HAP-1 (cell line): ENCODE measurements around the gene HADHA.
A peak's percentile ranks its signal among the peaks of the same experiment; 100 is the strongest.

Experiments used
- DNase-seq, 2 experiments: peaks; one replicate each; pipeline ENCODE4 v3.0.0-alpha.2; 2016 to 2020; ENCODE audit warnings: low spot score in 2 of 2
- H3K27me3 ChIP-seq: fragments of 250-450 bp; sonication (Bioruptor Pico); 2 replicates; pipeline ENCODE4 v1.5.1; 2020; ENCODE audit warnings: low read depth, mild to moderate bottlenecking, moderate library complexity
- H3K36me3 ChIP-seq: fragments of 250-450 bp; sonication (Bioruptor Pico); replicated peaks from 2 replicates; pipeline ENCODE4 v1.5.1; 2020; ENCODE audit warnings: mild to moderate bottlenecking
- H3K4me1 ChIP-seq: fragments of 250-450 bp; sonication (Bioruptor Pico); 2 replicates; pipeline ENCODE4 v1.5.1; 2020; ENCODE audit warnings: mild to moderate bottlenecking
- H3K4me3 ChIP-seq: fragments of 250-450 bp; sonication (Bioruptor Pico); 2 replicates; pipeline ENCODE4 v1.5.1; 2020; ENCODE audit warnings: mild to moderate bottlenecking, moderate library complexity
- H3K9me3 ChIP-seq: fragments of 250-450 bp; sonication (Bioruptor Pico); 2 replicates; pipeline ENCODE4 v1.5.1; 2020; ENCODE audit warnings: mild to moderate bottlenecking, moderate library complexity
- in situ Hi-C: fragments of 300-500 bp; cut with MboI; formaldehyde crosslinking; loops from 3 replicates; pipeline ENCODE4 v1.14.3; 2020; ENCODE audit warnings: low sequenced_read_pairs, inconsistent platforms, mixed read lengths

Gene HADHA

GRCh38 chr2:26182887-26183630 is 61.4 kb downstream of the HADHA start:
- DNase-seq = no peak
- H3K4me1 ChIP-seq = peaks cover 6% of the 10 kb centered on the region
- no peaks in the 10 kb centered on the region for H3K27me3 ChIP-seq
- peaks cover 8% of the 10 kb centered on the region for H3K36me3 ChIP-seq
- no peaks in the 10 kb centered on the region for H3K9me3 ChIP-seq
- in situ Hi-C loops = no loop called here
- no peak overlapping the region for H3K4me3 ChIP-seq

- Histone ChIP-seq H3K4me3 (no peak overlapping the region), H3K36me3 (peaks cover 8% of the 10 kb centered on the region), H3K27me3 (no peaks in the 10 kb centered on the region), H3K9me3 (no peaks in the 10 kb centered on the region), H3K4me1 (peaks cover 6% of the 10 kb centered on the region)
- in situ Hi-C loops = no loop called here
- no peak for DNase-seq
Observed at GRCh38 chr2:26182441-26182840, 62.0 kb downstream of the HADHA start.

GRCh38 chr2:26179446-26179913 is 65.0 kb downstream of the HADHA start:
- Histone ChIP-seq H3K36me3 (peaks cover 8% of the 10 kb centered on the region), H3K27me3 (no peaks in the 10 kb centered on the region), H3K4me3 (no peak overlapping the region), H3K4me1 (peaks cover 2% of the 10 kb centered on the region; the same call in 1 of the 2 replicates), H3K9me3 (no peaks in the 10 kb centered on the region)
- in situ Hi-C loops = no loop called here
- no peak for DNase-seq

GRCh38 chr2:26178746-26179436 is 65.5 kb downstream of the HADHA start:
- no peak for DNase-seq
- in situ Hi-C loops = no loop called here
- Histone ChIP-seq H3K4me3 (no peak overlapping the region), H3K9me3 (no peaks in the 10 kb centered on the region), H3K4me1 (no peaks in the 10 kb centered on the region; the same call in 1 of the 2 replicates), H3K36me3 (peaks cover 8% of the 10 kb centered on the region), H3K27me3 (no peaks in the 10 kb centered on the region)

GRCh38 chr2:26178246-26178645 is 66.2 kb downstream of the HADHA start:
- no peak for DNase-seq
- H3K4me3 ChIP-seq = no peak overlapping the region
- in situ Hi-C loops = no loop called here
- no peaks in the 10 kb centered on the region for H3K27me3 ChIP-seq
- no peaks in the 10 kb centered on the region; the same call in 1 of the 2 replicates for H3K4me1 ChIP-seq
- H3K36me3 ChIP-seq = peaks cover 8% of the 10 kb centered on the region
- no peaks in the 10 kb centered on the region for H3K9me3 ChIP-seq

GRCh38 chr2:26177122-26177521 is 67.3 kb downstream of the HADHA start:
- Histone ChIP-seq H3K27me3 (no peaks in the 10 kb centered on the region), H3K4me3 (no peak overlapping the region)

GRCh38 chr2:26176279-26176615 is 68.2 kb downstream of the HADHA start:
- in situ Hi-C loops = no loop called here
- peaks cover 8% of the 10 kb centered on the region for H3K36me3 ChIP-seq
- H3K4me1 ChIP-seq = no peaks in the 10 kb centered on the region; the same call in 1 of the 2 replicates
- no peak overlapping the region for H3K4me3 ChIP-seq
- no peaks in the 10 kb centered on the region for H3K9me3 ChIP-seq
- H3K27me3 ChIP-seq = no peaks in the 10 kb centered on the region
- peak in 1 of 2 experiments; percentile 4 for DNase-seq

More at GRCh38 chr2:26177122-26177521, 67.3 kb downstream of the HADHA start:
- Histone ChIP-seq H3K9me3 (no peaks in the 10 kb centered on the region), H3K36me3 (peaks cover 8% of the 10 kb centered on the region), H3K4me1 (no peaks in the 10 kb centered on the region; the same call in 1 of the 2 replicates)
- DNase-seq = peak in 1 of 2 experiments; percentile 4
- in situ Hi-C loops = no loop called here

- peak in 1 of 2 experiments; percentile 6 for DNase-seq
- no peaks in the 10 kb centered on the region; the same call in 1 of the 2 replicates for H3K4me1 ChIP-seq
- H3K9me3 ChIP-seq = no peaks in the 10 kb centered on the region
- in situ Hi-C loops = no loop called here
- no peaks in the 10 kb centered on the region for H3K27me3 ChIP-seq
- no peak overlapping the region for H3K4me3 ChIP-seq
- peaks cover 8% of the 10 kb centered on the region for H3K36me3 ChIP-seq
Observed at GRCh38 chr2:26175466-26176278, 68.8 kb downstream of the HADHA start.

- Histone ChIP-seq H3K27me3 (no peaks in the 10 kb centered on the region), H3K4me1 (no peaks in the 10 kb centered on the region; the same call in 1 of the 2 replicates), H3K36me3 (peaks cover 8% of the 10 kb centered on the region), H3K9me3 (no peaks in the 10 kb centered on the region), H3K4me3 (peak overlapping the region; percentile 60)
- in situ Hi-C loops = no loop called here
- DNase-seq = peak in 1 of 2 experiments; percentile 8
Observed at GRCh38 chr2:26174691-26175465, 69.6 kb downstream of the HADHA start.

GRCh38 chr2:26173776-26174482 is 70.5 kb downstream of the HADHA start:
- peak in 1 of 2 experiments; percentile 22 for DNase-seq
- H3K4me1 ChIP-seq = no peaks in the 10 kb centered on the region; the same call in 1 of the 2 replicates
- in situ Hi-C loops = no loop called here
- peak overlapping the region; percentile 60 for H3K4me3 ChIP-seq
- H3K9me3 ChIP-seq = no peaks in the 10 kb centered on the region
- peaks cover 8% of the 10 kb centered on the region for H3K36me3 ChIP-seq
- no peaks in the 10 kb centered on the region for H3K27me3 ChIP-seq

- Histone ChIP-seq H3K36me3 (peaks cover 6% of the 10 kb centered on the region), H3K27me3 (no peaks in the 10 kb centered on the region), H3K4me3 (peak within 1 kb of the TSS; percentile 60), H3K9me3 (no peaks in the 10 kb centered on the region), H3K4me1 (no peaks in the 10 kb centered on the region; the same call in 1 of the 2 replicates)
- in situ Hi-C loops = no loop called here
- peak; percentile 28 to 67 for DNase-seq
Observed at GRCh38 chr2:26172871-26173775, 71.3 kb downstream of the HADHA start, which contains the start of gene GAREM2. Gene GAREM2 (plus strand): TSS chr2:26173088. CDS start chr2:26173221, 133 bp downstream.
